ENCODE data around the gene TLCD4. TPM values are rescaled to one million over a fixed set of nuclear protein-coding genes. Genes with fewer than 3 reads are reported as not detected.
A peak's percentile ranks its signal among the peaks of the same experiment; 100 is the strongest.
"Not testable (repeated sequence)": the region's sequence is repeated elsewhere in the genome, so short reads cannot be mapped to it uniquely, and the experiment has no call there.

TLCD4 gene
- total RNA-seq, 4 donors from 2014 or later: 8.4 to 15.9 (median 9.3) TPM

DNA sequence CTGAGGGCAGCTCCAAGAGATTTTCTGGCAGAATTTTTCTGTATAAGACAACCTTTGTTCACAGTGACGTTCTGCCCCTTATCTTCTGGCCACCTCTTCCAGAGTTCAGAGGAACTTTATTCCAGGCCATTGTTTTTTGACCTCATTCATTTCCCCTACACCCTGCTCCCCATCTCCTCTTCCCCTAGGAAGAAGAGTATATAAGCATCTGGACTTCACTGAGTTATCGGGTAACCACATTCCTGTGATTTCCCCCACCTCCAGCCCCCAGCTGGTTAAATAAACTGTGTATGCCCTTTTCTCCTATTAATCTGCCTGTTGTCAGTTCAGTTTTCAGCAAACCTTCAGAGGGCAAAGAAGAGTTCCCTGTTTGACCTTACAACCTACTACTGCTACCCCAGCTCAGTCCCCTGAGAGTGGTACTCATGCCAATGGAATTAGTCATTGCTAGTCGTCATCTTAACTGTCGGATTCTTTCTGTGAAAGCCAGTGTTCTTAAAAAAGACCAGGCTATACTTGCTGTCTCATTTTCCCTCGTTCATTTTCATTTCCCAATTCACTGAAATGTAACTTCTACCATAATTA is 30.1 kb upstream of the TLCD4 start:
- DNase-seq (ENCODE audit: extremely low spot score): no peak
- TF ChIP-seq POLR2AphosphoS5 (IDR thresholded peaks at IDR 0.05) (peak in 1 of 2 donors; percentile 36), CTCF (IDR thresholded peaks at IDR 0.05) (no peak)
- H3K27me3 ChIP-seq: no peaks in the 10 kb centered on the region
- no peaks in the 10 kb centered on the region for H3K9me3 ChIP-seq
- no peak overlapping the region for H3K4me3 ChIP-seq
- H3K27ac ChIP-seq (replicated peaks in 1 of 4): peak overlapping the region; percentile 49 to 72 (median 63)
- intact Hi-C loops (cut with DNase I): no loop called here
- no peaks in the 10 kb centered on the region for H3K36me3 ChIP-seq
- H3K4me1 ChIP-seq: peaks cover 8 to 16% (median 13%) of the 10 kb centered on the region in 4 donors
- 21% methylated on average over 5 of the region's 5 CpGs for WGBS

GRCh38 chr1:95088303-95088702 is 28.9 kb upstream of the TLCD4 start:
- Histone ChIP-seq H3K36me3 (no peaks in the 10 kb centered on the region), H3K4me3 (no peak overlapping the region), H3K4me1 (peaks cover 8 to 16% (median 13%) of the 10 kb centered on the region in 4 donors), H3K27me3 (no peaks in the 10 kb centered on the region), H3K9me3 (no peaks in the 10 kb centered on the region), H3K27ac (replicated peaks in 1 of 4) (no peak overlapping the region)
- 100% methylated on average over 1 of the region's 1 CpG for WGBS
- DNase-seq (ENCODE audit: extremely low spot score): no peak
- intact Hi-C loops (cut with DNase I): no loop called here
- no peak for TF ChIP-seq POLR2A (IDR thresholded peaks at IDR 0.05; ENCODE audit: low read depth)
- TF ChIP-seq POLR2AphosphoS5 (IDR thresholded peaks at IDR 0.05): no peak
- TF ChIP-seq CTCF (IDR thresholded peaks at IDR 0.05): no peak
- no peak for TF ChIP-seq EP300 (IDR thresholded peaks at IDR 0.05)

DNA sequence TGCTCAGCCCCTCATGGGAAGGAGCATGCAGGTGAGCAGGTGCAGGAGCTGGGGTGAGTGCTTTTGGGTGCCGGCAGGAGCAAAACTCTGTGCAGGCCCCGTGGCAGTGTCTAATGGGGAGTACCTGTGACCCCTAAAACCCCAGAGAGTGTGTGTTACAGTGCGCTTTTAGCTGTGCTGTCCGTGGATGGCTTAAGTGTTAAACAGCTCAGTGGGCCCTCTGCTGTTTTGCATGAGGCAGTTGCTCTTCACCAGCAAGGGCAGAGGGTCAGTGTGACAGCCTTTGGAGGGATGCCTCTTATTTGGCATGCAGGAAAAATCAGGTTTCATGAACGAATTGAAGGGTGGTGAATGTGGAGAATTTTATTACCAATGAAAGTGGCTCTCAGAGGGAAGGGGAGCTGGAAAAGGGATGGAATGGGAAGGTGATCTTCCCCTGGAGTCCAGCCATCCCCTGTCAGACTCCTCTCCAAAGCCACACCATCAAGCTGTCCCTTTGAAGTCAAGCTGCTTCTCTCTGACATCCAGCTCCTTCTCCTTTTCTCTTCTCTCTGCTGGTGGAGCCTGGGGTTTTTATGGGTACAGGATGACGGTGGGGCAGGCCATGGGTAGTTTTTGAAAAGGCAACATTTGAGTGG is 27.4 kb upstream of the TLCD4 start:
- intact Hi-C loops (cut with DNase I): no loop called here
- Histone ChIP-seq H3K36me3 (no peaks in the 10 kb centered on the region), H3K4me1 (peaks cover 8 to 16% (median 13%) of the 10 kb centered on the region in 4 donors), H3K27me3 (no peaks in the 10 kb centered on the region), H3K4me3 (no peak overlapping the region), H3K27ac (replicated peaks in 1 of 4) (no peak overlapping the region), H3K9me3 (no peaks in the 10 kb centered on the region)
- WGBS: 95% methylated on average over 6 of the region's 6 CpGs
- TF ChIP-seq POLR2AphosphoS5 (IDR thresholded peaks at IDR 0.05): no peak
- no peak for TF ChIP-seq EP300 (IDR thresholded peaks at IDR 0.05)
- no peak for TF ChIP-seq CTCF (IDR thresholded peaks at IDR 0.05)
- TF ChIP-seq POLR2A (IDR thresholded peaks at IDR 0.05; ENCODE audit: low read depth): no peak
- DNase-seq (ENCODE audit: extremely low spot score): no peak

GRCh38 chr1:95091290-95091689 is 25.9 kb upstream of the TLCD4 start:
- H3K9me3 ChIP-seq; H3K27ac ChIP-seq (replicated peaks in 1 of 4); intact Hi-C loops (cut with DNase I); H3K27me3 ChIP-seq; DNase-seq (ENCODE audit: extremely low spot score); H3K4me3 ChIP-seq; H3K36me3 ChIP-seq: not testable (repeated sequence)
- peaks cover 8 to 16% (median 13%) of the 10 kb centered on the region in 4 donors for H3K4me1 ChIP-seq
- 98% methylated on average over 9 of the region's 28 CpGs for WGBS

DNA sequence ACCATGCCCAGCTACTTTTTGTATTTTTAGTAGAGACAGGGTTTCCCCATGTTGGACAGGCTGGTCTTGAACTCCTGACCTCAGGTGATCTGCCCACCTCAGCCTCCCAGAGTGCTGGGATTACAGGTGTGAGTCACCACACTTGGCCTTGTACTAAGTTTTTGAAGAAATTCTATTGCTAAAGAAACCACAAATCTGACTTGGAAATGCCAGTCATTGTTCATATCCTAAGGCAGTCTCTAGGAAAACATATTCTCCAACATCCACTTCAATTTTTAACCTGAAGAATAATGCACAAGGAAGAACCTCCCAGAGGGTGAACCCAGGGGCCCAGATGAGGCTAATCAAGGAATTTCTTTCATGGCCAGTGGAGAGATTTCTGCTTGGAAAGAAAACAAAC is 24.3 kb upstream of the TLCD4 start:
- H3K4me3 ChIP-seq; H3K4me1 ChIP-seq; intact Hi-C loops (cut with DNase I); H3K27me3 ChIP-seq; H3K27ac ChIP-seq (replicated peaks in 1 of 4); DNase-seq (ENCODE audit: extremely low spot score); H3K36me3 ChIP-seq; H3K9me3 ChIP-seq: not testable (repeated sequence)

DNA sequence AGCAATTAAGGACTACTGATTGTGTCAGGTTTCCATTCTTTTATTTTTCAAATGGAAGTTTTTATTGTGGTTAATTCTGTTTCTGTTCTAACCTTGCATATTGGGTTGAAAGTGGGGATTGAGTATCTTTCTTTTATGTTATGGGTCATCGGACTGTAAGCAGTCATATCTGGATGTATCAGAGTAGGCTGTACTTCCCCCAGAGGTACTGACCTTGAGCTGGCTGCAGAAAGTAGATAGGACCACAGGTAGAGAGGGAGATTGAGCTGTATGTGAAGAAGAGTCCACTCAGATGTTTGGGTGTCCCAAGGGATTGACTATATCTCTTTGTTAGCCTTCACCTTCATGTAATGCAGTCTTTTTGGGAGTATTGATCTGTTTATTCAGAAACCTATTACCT is 23.9 kb upstream of the TLCD4 start:
- no peak for TF ChIP-seq EP300 (IDR thresholded peaks at IDR 0.05)
- TF ChIP-seq POLR2A (IDR thresholded peaks at IDR 0.05; ENCODE audit: low read depth): no peak
- no peak for TF ChIP-seq CTCF (IDR thresholded peaks at IDR 0.05)
- TF ChIP-seq POLR2AphosphoS5 (IDR thresholded peaks at IDR 0.05): no peak

More for the DNA sequence above, 23.9 kb upstream of the TLCD4 start:
- no peaks in the 10 kb centered on the region for H3K36me3 ChIP-seq
- H3K27ac ChIP-seq (replicated peaks in 1 of 4): no peak overlapping the region
- no peak for DNase-seq (ENCODE audit: extremely low spot score)
- H3K4me1 ChIP-seq: no peaks in the 10 kb centered on the region
- intact Hi-C loops (cut with DNase I): no loop called here
- H3K27me3 ChIP-seq: no peaks in the 10 kb centered on the region
- 82% methylated on average over 1 of the region's 1 CpG for WGBS
- no peak overlapping the region for H3K4me3 ChIP-seq
- no peaks in the 10 kb centered on the region for H3K9me3 ChIP-seq
